ENCODE results near the gene EEPD1.

- no peak for TF ChIP-seq CTCF (IDR thresholded peaks at IDR 0.05)
- TF ChIP-seq POLR2A (IDR thresholded peaks at IDR 0.05), result no peak
These were observed 11.2 kb upstream of the EEPD1 start for GRCh38 chr7:36141850-36142249.
